ENCODE measurements around the gene PTPRG.

The PTPRG gene

DNA sequence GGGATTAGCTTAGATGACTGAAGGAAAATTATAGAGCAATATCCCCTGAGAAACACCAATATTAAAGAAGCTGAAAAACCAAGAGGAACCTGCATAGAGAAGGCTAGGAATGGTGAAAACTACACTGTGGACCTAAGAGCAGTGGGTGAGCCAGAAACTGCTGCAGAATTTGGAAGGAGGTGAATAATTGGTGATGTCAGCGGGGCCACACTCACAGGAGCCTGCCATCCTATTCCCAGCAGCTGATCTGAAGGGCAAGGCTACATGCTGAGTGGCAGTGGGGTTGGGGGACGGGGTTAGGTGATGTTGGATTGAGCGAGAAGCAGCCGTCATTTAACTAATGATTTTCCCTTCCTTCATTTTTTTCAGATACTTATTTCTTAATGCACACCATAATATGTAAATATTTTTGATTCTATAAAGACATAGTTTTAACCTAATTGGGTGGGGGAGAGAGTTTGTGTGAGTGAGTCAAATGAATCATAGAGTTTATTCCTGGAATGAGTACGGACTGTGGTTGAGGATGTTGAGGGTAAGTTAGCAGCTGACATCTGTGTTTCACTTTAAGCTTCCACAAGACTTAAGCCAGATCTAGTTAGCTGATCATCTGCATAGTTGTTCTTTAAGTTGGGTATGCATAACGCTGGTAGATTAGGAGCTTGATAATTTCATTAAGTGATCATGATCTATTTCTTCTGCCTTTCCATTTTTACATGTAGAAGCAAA, 222.8 kb downstream of the PTPRG start:
- Histone ChIP-seq H3K27ac (no peak overlapping the region), H3K4me3 (ENCODE audit: low read depth, low read length) (no peak overlapping the region), H2AFZ (no peak overlapping the region), H3K9me3 (ENCODE audit: control insufficient read depth, low read length) (no peaks in the 10 kb centered on the region), H3K79me2 (peaks cover 47% of the 10 kb centered on the region), H3K4me1 (no peaks in the 10 kb centered on the region), H3K36me3 (ENCODE audit: control insufficient read depth, insufficient read depth, low read length) (no peaks in the 10 kb centered on the region), H3K27me3 (ENCODE audit: control insufficient read depth, insufficient read depth, low read length) (no peaks in the 10 kb centered on the region), H3K9ac (no peak overlapping the region), H3K4me2 (ENCODE audit: low read length) (no peak overlapping the region)
- no peak for TF ChIP-seq CTCF (IDR thresholded peaks at IDR 0.05)

GRCh38 chr3:61788623-61789507, 227.5 kb downstream of the PTPRG start:
- Histone ChIP-seq H3K9me3 (ENCODE audit: control insufficient read depth, low read length) (no peaks in the 10 kb centered on the region), H3K27ac (no peak overlapping the region), H3K4me1 (no peaks in the 10 kb centered on the region), H3K9ac (no peak overlapping the region), H3K4me2 (ENCODE audit: low read length) (no peak overlapping the region), H3K36me3 (ENCODE audit: control insufficient read depth, insufficient read depth, low read length) (no peaks in the 10 kb centered on the region), H2AFZ (no peak overlapping the region), H3K27me3 (ENCODE audit: control insufficient read depth, insufficient read depth, low read length) (no peaks in the 10 kb centered on the region), H3K79me2 (peaks cover 20% of the 10 kb centered on the region), H3K4me3 (ENCODE audit: low read depth, low read length) (no peak overlapping the region)
- no peak for TF ChIP-seq CTCF (IDR thresholded peaks at IDR 0.05)

DNA sequence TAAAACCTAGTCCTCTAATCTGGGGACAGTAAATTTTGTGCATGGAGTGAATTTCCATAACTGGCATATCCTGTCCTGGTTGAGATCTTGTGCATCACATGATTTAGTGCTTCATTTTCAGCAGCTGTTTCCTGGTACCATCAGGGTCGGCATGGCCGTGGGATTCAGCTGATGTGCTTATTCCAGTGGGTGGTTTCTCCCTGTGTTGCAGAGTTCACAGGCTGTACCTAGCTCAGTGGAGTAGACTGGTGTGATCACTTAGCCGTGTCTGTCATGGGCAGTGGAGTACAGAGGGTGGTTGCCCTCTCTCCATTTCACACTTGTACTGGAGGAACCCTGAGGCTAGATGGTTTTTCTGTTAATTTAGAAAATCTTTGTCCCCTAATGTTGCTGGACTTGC, 228.5 kb downstream of the PTPRG start:
- H3K4me3 ChIP-seq (ENCODE audit: low read depth, low read length) = no peak overlapping the region
- no peaks in the 10 kb centered on the region for H3K9me3 ChIP-seq (ENCODE audit: control insufficient read depth, low read length)
- H3K4me1 ChIP-seq = no peaks in the 10 kb centered on the region
- no peak overlapping the region for H3K4me2 ChIP-seq (ENCODE audit: low read length)
- no peak overlapping the region for H3K9ac ChIP-seq
- H2AFZ ChIP-seq = no peak overlapping the region
- no peak for TF ChIP-seq CTCF (IDR thresholded peaks at IDR 0.05)
- no peaks in the 10 kb centered on the region for H3K36me3 ChIP-seq (ENCODE audit: control insufficient read depth, insufficient read depth, low read length)
- H3K27ac ChIP-seq = no peak overlapping the region
- peaks cover 23% of the 10 kb centered on the region for H3K79me2 ChIP-seq
- H3K27me3 ChIP-seq (ENCODE audit: control insufficient read depth, insufficient read depth, low read length) = no peaks in the 10 kb centered on the region

GRCh38 chr3:61790411-61790810, 229.0 kb downstream of the PTPRG start:
- Histone ChIP-seq H3K27me3 (ENCODE audit: control insufficient read depth, insufficient read depth, low read length) (no peaks in the 10 kb centered on the region), H3K4me2 (ENCODE audit: low read length) (no peak overlapping the region), H2AFZ (no peak overlapping the region), H3K9me3 (ENCODE audit: control insufficient read depth, low read length) (no peaks in the 10 kb centered on the region), H3K27ac (no peak overlapping the region), H3K4me1 (no peaks in the 10 kb centered on the region), H3K9ac (no peak overlapping the region), H3K79me2 (peaks cover 27% of the 10 kb centered on the region), H3K36me3 (ENCODE audit: control insufficient read depth, insufficient read depth, low read length) (no peaks in the 10 kb centered on the region), H3K4me3 (ENCODE audit: low read depth, low read length) (no peak overlapping the region)
- no peak for TF ChIP-seq CTCF (IDR thresholded peaks at IDR 0.05)

Data from parathyroid adenoma (tissue), 2 donors.